GM12878 (cell line): ENCODE data around the gene CABLES1. TPM values are rescaled to one million over a fixed set of nuclear protein-coding genes. Genes with fewer than 3 reads are reported as not detected.

Experiments
- ATAC-seq: fragments of 200-7000 bp; cut with Tn5 transposase; 3 replicates; pipeline ENCODE4 v1.9.1; 2020; ENCODE audit warnings: mild to moderate bottlenecking, moderate library complexity
- BruUV-seq: library from RNA; stranded (reverse); fragments of 400-500 nt; replicated peaks from 2 replicates; lab custom pipeline; 2021; lab: Mats Ljungman, UMichigan
- CTCF ChIA-PET: fragments of 300-600 bp; sonication (Branson Sonifier 250); formaldehyde crosslinking; extraction: SDS; loops from one replicate; lab custom pipeline; 2021; ENCODE audit warnings: inconsistent platforms; lab: Yijun Ruan, JAX
- POLR2A ChIA-PET: fragments of 350-600 bp; formaldehyde crosslinking; extraction: SDS; loops from one replicate; lab custom pipeline; 2021; ENCODE audit warnings: inconsistent platforms; lab: Charles Lee
- RAD21 ChIA-PET: fragments of 300-600 bp; sonication (Branson Sonifier 250); formaldehyde crosslinking; loops from one replicate; lab custom pipeline; 2023; ENCODE audit warnings: antibody characterized with exemption; ENCODE audit not compliant: unreplicated experiment; lab: Charles Lee
- SMC1A ChIA-PET: fragments of 300-600 bp; sonication (Branson Sonifier 250); formaldehyde crosslinking; loops from one replicate; lab custom pipeline; 2023; ENCODE audit not compliant: unreplicated experiment, uncharacterized antibody; lab: Charles Lee
- DNase-seq: peaks from one replicate; pipeline ENCODE4 v3.0.0-alpha.2; 2011; ENCODE audit warnings: low read depth, low spot score
- FAIRE-seq: peaks from 3 replicates; lab custom pipeline; 2011; peaks lifted over from hg19 to GRCh38; lab: Jason Lieb, UNC
- H2AFZ ChIP-seq: 2 replicates; pipeline ENCODE4 v1.6.0; 2011; ENCODE audit warnings: low read depth, low read length, control low read depth; ENCODE audit not compliant: control insufficient read depth
- H3K27ac ChIP-seq: 2 replicates; pipeline ENCODE4 v1.5.1; 2011; ENCODE audit warnings: control low read depth; ENCODE audit not compliant: control insufficient read depth, insufficient read depth
- H3K27me3 ChIP-seq, 2 experiments: replicated peaks in 1 of 2; 2 replicates each; pipeline versions ENCODE4 v1.6.0 to v1.6.1; 2011; ENCODE audit warnings: low read length in 1 of 2; ENCODE audit not compliant: control insufficient read depth in 2 of 2, insufficient read depth in 2 of 2
- H3K36me3 ChIP-seq, 2 experiments: 2 replicates each; pipeline ENCODE4 v1.5.1; 2011; ENCODE audit warnings: low read length in 1 of 2; ENCODE audit not compliant: control insufficient read depth in 2 of 2, insufficient read depth in 2 of 2
- H3K4me1 ChIP-seq: 2 replicates; pipeline ENCODE4 v1.6.1; 2011; ENCODE audit warnings: mild to moderate bottlenecking, low read length, moderate library complexity, mixed read lengths; ENCODE audit not compliant: control insufficient read depth, insufficient read depth
- H3K4me2 ChIP-seq: 2 replicates; pipeline ENCODE4 v1.6.0; 2011; ENCODE audit warnings: control low read depth; ENCODE audit not compliant: control insufficient read depth, insufficient read depth
- H3K4me3 ChIP-seq: fragments of 200-600 bp; sonication (generic); 2 replicates; pipeline ENCODE4 v1.5.1; 2016
- H3K79me2 ChIP-seq: 2 replicates; pipeline ENCODE4 v1.6.0; 2011; ENCODE audit warnings: low read length; ENCODE audit not compliant: control insufficient read depth, insufficient read depth
- H3K9ac ChIP-seq: 2 replicates; pipeline ENCODE4 v1.8.0; 2011; ENCODE audit warnings: low read length, control low read depth, mixed read lengths; ENCODE audit not compliant: control insufficient read depth, insufficient read depth
- H3K9me3 ChIP-seq: replicated peaks from 3 replicates; pipeline ENCODE4 v1.5.1; 2011; ENCODE audit warnings: mild to moderate bottlenecking, low read length; ENCODE audit not compliant: control insufficient read depth, insufficient read depth
- H4K20me1 ChIP-seq: 2 replicates; pipeline ENCODE4 v1.6.0; 2011; ENCODE audit not compliant: control insufficient read depth, insufficient read depth
- CEBPB ChIP-seq, 2 experiments: fragments of 150-350 bp in 1 of 2; IDR thresholded peaks; 2 replicates each; pipeline ENCODE4 v1.6.1; 2012 to 2014; ENCODE audit warnings: low read depth in 2 of 2, low read length in 2 of 2, borderline replicate concordance in 1 of 2, inconsistent platforms in 1 of 2
- CHD1 ChIP-seq: IDR thresholded peaks from 2 replicates; pipeline ENCODE4 v1.6.1; 2012; ENCODE audit warnings: low read depth, low read length, improper control_type of control experiment
- CREM ChIP-seq: IDR thresholded peaks from 2 replicates; pipeline ENCODE4 v1.6.1; 2014; ENCODE audit warnings: antibody characterized with exemption, low read depth
- NFIC ChIP-seq: IDR thresholded peaks from 2 replicates; pipeline ENCODE4 v1.6.1; 2012; ENCODE audit warnings: low read depth, mild to moderate bottlenecking, inconsistent platforms, low read length, moderate library complexity
- NFYB ChIP-seq: IDR thresholded peaks from 2 replicates; pipeline ENCODE4 v1.6.1; 2011; ENCODE audit warnings: low read depth, mild to moderate bottlenecking, low read length, improper control_type of control experiment, moderate library complexity; ENCODE audit not compliant: insufficient read depth
- NR2C2 ChIP-seq: IDR thresholded peaks from 2 replicates; pipeline ENCODE4 v1.6.1; 2011; ENCODE audit warnings: borderline replicate concordance, low read depth; ENCODE audit not compliant: control insufficient read depth, insufficient read length
- NRF1 ChIP-seq: conservative IDR thresholded peaks from 2 replicates; pipeline ENCODE4 v1.6.1; 2011; ENCODE audit warnings: mild to moderate bottlenecking, low read depth, low read length, improper control_type of control experiment
- PML ChIP-seq: IDR thresholded peaks from 2 replicates; pipeline ENCODE4 v1.6.1; 2012; ENCODE audit warnings: low read length, inconsistent platforms
- POLR2AphosphoS2 ChIP-seq: IDR thresholded peaks from 2 replicates; pipeline ENCODE4 v1.6.1; 2011; ENCODE audit warnings: low read depth, mild to moderate bottlenecking, low read length, improper control_type of control experiment, moderate library complexity
- RFX5 ChIP-seq: IDR thresholded peaks from 2 replicates; pipeline ENCODE4 v1.6.1; 2011; ENCODE audit warnings: low read depth, low read length, improper control_type of control experiment
- SMAD5 ChIP-seq: IDR thresholded peaks from 2 replicates; pipeline ENCODE4 v1.6.1; 2016; ENCODE audit warnings: antibody characterized with exemption, low read depth
- SPI1 ChIP-seq: IDR thresholded peaks from 2 replicates; pipeline ENCODE4 v1.6.1; 2011; ENCODE audit warnings: low read depth, mild to moderate bottlenecking, low read length, moderate library complexity, borderline replicate concordance; ENCODE audit not compliant: insufficient read depth
- SUZ12 ChIP-seq: fragments of 200-600 bp; sonication (generic); IDR thresholded peaks from one replicate; pipeline ENCODE4 v1.6.1; 2018; ENCODE audit warnings: antibody characterized with exemption, mild to moderate bottlenecking; ENCODE audit not compliant: unreplicated experiment
- TAF1 ChIP-seq: IDR thresholded peaks from 2 replicates; pipeline ENCODE4 v1.6.1; 2011; ENCODE audit warnings: mild to moderate bottlenecking, low read depth, low read length, borderline replicate concordance
- TCF3 ChIP-seq: IDR thresholded peaks from 2 replicates; pipeline ENCODE4 v1.6.1; 2012; ENCODE audit warnings: low read depth, mild to moderate bottlenecking, low read length, borderline replicate concordance; ENCODE audit not compliant: insufficient read depth
- WRNIP1 ChIP-seq: IDR thresholded peaks from 2 replicates; pipeline ENCODE4 v1.6.1; 2011; ENCODE audit warnings: low read depth, low read length, improper control_type of control experiment, borderline replicate concordance
- YY1 ChIP-seq: IDR thresholded peaks from 2 replicates; pipeline ENCODE4 v1.6.1; 2011; ENCODE audit warnings: low read depth, mild to moderate bottlenecking, low read length
- ZBTB33 ChIP-seq: fragments of 450-650 bp; IDR thresholded peaks from 2 replicates; pipeline ENCODE4 v1.6.1; 2017; ENCODE audit warnings: mild to moderate bottlenecking
- WGBS: methylation state at CpG from one replicate; pipeline ENCODE4 v1.1.6; 2016; ENCODE audit warnings: low lambda C conversion rate; ENCODE audit not compliant: insufficient replicate concordance, insufficient coverage; ENCODE audit errors: missing lambda C conversion rate; 5-methylcytosine and 5-hydroxymethylcytosine counted together
- in situ Hi-C: fragments of 300-500 bp; cut with MboI; formaldehyde crosslinking; loops from 9 replicates; pipeline ENCODE4 v1.14.3; 2018; ENCODE audit warnings: mixed read lengths
- intact Hi-C: fragments of 100-400 bp; cut with micrococcal nuclease; formaldehyde crosslinking; loops from one replicate; pipeline ENCODE4 v1.14.2; 2022; ENCODE audit not compliant: unreplicated experiment
- polyA plus RNA-seq, 11 experiments: library from polyadenylated mRNA; depleted of rRNA in 4 of 11; unstranded in 6 of 11; stranded (reverse) in 5 of 11; fragments of >200 nt; fragmentation: Nextera tagmentation in 4 of 11; fragmentation: Illumina TruSeq in 1 of 11; extraction: Ambion mirVana in 4 of 11; extraction: Trizol in 1 of 11; gene quantifications; 1 replicate in 1 of 11; 2 replicates in 10 of 11; pipeline versions ENCODE4 v1.2.1 to v1.2.3, GENCODE V29; 2011 to 2016; ENCODE audit warnings: inconsistent platforms in 2 of 11, missing spikeins in 2 of 11, low read depth in 1 of 11
- total RNA-seq, 4 experiments: library from RNA; depleted of rRNA in 3 of 4; stranded (reverse); fragments of >200 nt in 3 of 4; fragmentation: Illumina TruSeq in 1 of 4; extraction: Trizol in 1 of 4; gene quantifications; 2 replicates each; pipeline versions ENCODE4 v1.2.1 to v1.2.3, GENCODE V29; 2013 to 2021
- TF ChIP-seq, protein P1 (sequence below): fragments of 450-650 bp; IDR thresholded peaks from 2 replicates; pipeline ENCODE4 v1.6.1; 2017; ENCODE audit warnings: low read depth, mild to moderate bottlenecking, moderate library complexity

The CABLES1 gene
- total and polyA plus RNA-seq, 10 of the 15 experiments (the other 5 are each of a cell fraction or from before 2014, with no cell fraction given), result 2.9 to 27.2 (median 8.2) TPM

- no peak for TF ChIP-seq TAF1
- no peak for TF ChIP-seq SMAD5
- no peak for TF ChIP-seq CHD1
- TF ChIP-seq NR2C2, result no peak
- no peak for TF ChIP-seq POLR2AphosphoS2
Observed at GRCh38 chr18:23151414-23152099, 16.3 kb downstream of the CABLES1 start (continued).

GRCh38 chr18:23154030-23154429, 18.7 kb downstream of the CABLES1 start:
- 92% methylated on average over 6 of the region's 6 CpGs for WGBS
- no TSS peak for BruUV-seq
- H3K4me1 ChIP-seq, result no peaks in the 10 kb centered on the region
- FAIRE-seq (no peak), ATAC-seq (no peak), DNase-seq (no peak)
- no peak overlapping the region for H3K27ac ChIP-seq
- H3K9me3 ChIP-seq, result no peaks in the 10 kb centered on the region
- in situ Hi-C loops, result no loop called here
- peaks cover 0 to 5% of the 10 kb centered on the region in 2 experiments; a peak in 3 of 4 replicates for H3K36me3 ChIP-seq
- no peak overlapping the region for H3K4me2 ChIP-seq
- ChIA-PET RAD21 (no interaction called here), SMC1A (interaction anchor here (0.6 kb wide), 1 partner anchor 70 kb away, joined by 3 read pairs; no protein-coding TSS in a partner anchor), CTCF (no interaction called here), POLR2A (no interaction called here)
- no peak overlapping the region for H2AFZ ChIP-seq
- no peak overlapping the region for H3K9ac ChIP-seq
- H3K79me2 ChIP-seq, result peaks cover 34% of the 10 kb centered on the region
- intact Hi-C loops, result no loop called here
- no peak overlapping the region for H3K4me3 ChIP-seq
- H4K20me1 ChIP-seq, result no peaks in the 10 kb centered on the region
- H3K27me3 ChIP-seq, result no peaks in the 10 kb centered on the region
- no peak for TF ChIP-seq TCF3
- no peak for TF ChIP-seq ZBTB33
- no peak for TF ChIP-seq NFYB
- TF ChIP-seq WRNIP1, result no peak
- TF ChIP-seq SUZ12, result no peak
- no peak for TF ChIP-seq TAF1
- no peak for TF ChIP-seq NFIC
- TF ChIP-seq, protein P1, sequence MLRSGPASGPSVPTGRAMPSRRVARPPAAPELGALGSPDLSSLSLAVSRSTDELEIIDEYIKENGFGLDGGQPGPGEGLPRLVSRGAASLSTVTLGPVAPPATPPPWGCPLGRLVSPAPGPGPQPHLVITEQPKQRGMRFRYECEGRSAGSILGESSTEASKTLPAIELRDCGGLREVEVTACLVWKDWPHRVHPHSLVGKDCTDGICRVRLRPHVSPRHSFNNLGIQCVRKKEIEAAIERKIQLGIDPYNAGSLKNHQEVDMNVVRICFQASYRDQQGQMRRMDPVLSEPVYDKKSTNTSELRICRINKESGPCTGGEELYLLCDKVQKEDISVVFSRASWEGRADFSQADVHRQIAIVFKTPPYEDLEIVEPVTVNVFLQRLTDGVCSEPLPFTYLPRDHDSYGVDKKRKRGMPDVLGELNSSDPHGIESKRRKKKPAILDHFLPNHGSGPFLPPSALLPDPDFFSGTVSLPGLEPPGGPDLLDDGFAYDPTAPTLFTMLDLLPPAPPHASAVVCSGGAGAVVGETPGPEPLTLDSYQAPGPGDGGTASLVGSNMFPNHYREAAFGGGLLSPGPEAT, result no peak
- no peak for TF ChIP-seq CREM
- no peak for TF ChIP-seq PML
- no peak for TF ChIP-seq RFX5
- TF ChIP-seq YY1, result no peak
- TF ChIP-seq CEBPB (IDR thresholded peaks at IDR 0.05; ENCODE audit: borderline replicate concordance in 1 of 2, low read depth in 2 of 2, low read length in 2 of 2), result no peak
- TF ChIP-seq SPI1, result no peak
- no peak for TF ChIP-seq NRF1
